HepG2 (cell line): ENCODE results near the gene ALOXE3. TPM values are rescaled to one million over a fixed set of nuclear protein-coding genes. Genes with fewer than 3 reads are reported as not detected.

Experiments
- ARNTL ChIP-seq: sonication (generic); formaldehyde crosslinking; IDR thresholded peaks from 2 replicates; pipeline ENCODE4 v1.4.0; 2020; ENCODE audit warnings: mild to moderate bottlenecking, missing genetic modification reagents
- ASH2L ChIP-seq: fragments of 300-600, 200-600 bp; sonication (generic); IDR thresholded peaks from 2 replicates; pipeline ENCODE4 v1.7.0; 2017; ENCODE audit warnings: low read depth, mild to moderate bottlenecking, moderate library complexity, mixed read lengths, low read length; ENCODE audit not compliant: insufficient read length
- ATF7-NPFF ChIP-seq: sonication (generic); formaldehyde crosslinking; IDR thresholded peaks from 2 replicates; pipeline ENCODE4 v1.8.1; 2023; ENCODE audit warnings: mild to moderate bottlenecking, low read depth, missing genetic modification reagents, moderate library complexity
- HIVEP1 ChIP-seq: sonication (generic); formaldehyde crosslinking; IDR thresholded peaks from 2 replicates; pipeline ENCODE4 v1.4.0; 2020; ENCODE audit warnings: mild to moderate bottlenecking, missing genetic modification reagents
- SNRNP70 ChIP-seq: fragments of 200-400 bp; formaldehyde crosslinking; IDR thresholded peaks from 2 replicates; pipeline ENCODE4 v1.6.1; 2017; ENCODE audit warnings: mild to moderate bottlenecking, low read depth, low read length, moderate library complexity
- SOX13 ChIP-seq, 3 experiments: fragments of 450-650 bp in 1 of 3; sonication (generic) in 1 of 3; formaldehyde crosslinking in 1 of 3; IDR thresholded peaks in 2 of 3; conservative IDR thresholded peaks in 1 of 3; 2 replicates each; pipeline versions ENCODE4 v1.5.0 to v1.6.1; 2016 to 2020; ENCODE audit warnings: antibody characterized with exemption in 1 of 3, mild to moderate bottlenecking in 1 of 3, missing compliant biosample characterization in 1 of 3, missing genetic modification reagents in 1 of 3, moderate library complexity in 1 of 3
- ZFP1 ChIP-seq: IDR thresholded peaks from 2 replicates; pipeline ENCODE4 v1.6.1; 2016
- ZMYM4 ChIP-seq: sonication (generic); formaldehyde crosslinking; IDR thresholded peaks from 2 replicates; pipeline ENCODE4 v1.8.1; 2023; ENCODE audit warnings: mild to moderate bottlenecking, missing genetic modification reagents
- ZNF34 ChIP-seq: sonication (generic); formaldehyde crosslinking; IDR thresholded peaks from 2 replicates; pipeline ENCODE4 v1.4.0; 2020; ENCODE audit warnings: mild to moderate bottlenecking, missing genetic modification reagents, borderline replicate concordance
- ZNF543 ChIP-seq: sonication (generic); formaldehyde crosslinking; IDR thresholded peaks from 2 replicates; pipeline ENCODE4 v1.4.0; 2020; ENCODE audit warnings: mild to moderate bottlenecking, missing genetic modification reagents
- ZNF589 ChIP-seq: sonication (generic); formaldehyde crosslinking; conservative IDR thresholded peaks from 2 replicates; pipeline ENCODE4 v1.8.0; 2022; ENCODE audit warnings: mild to moderate bottlenecking, moderate library complexity, missing genetic modification reagents
- ZNF747 ChIP-seq: sonication (generic); formaldehyde crosslinking; IDR thresholded peaks from 2 replicates; pipeline ENCODE4 v1.8.1; 2023; ENCODE audit warnings: missing genetic modification reagents, mild to moderate bottlenecking, borderline replicate concordance
- ZNF761 ChIP-seq: sonication (generic); formaldehyde crosslinking; conservative IDR thresholded peaks from 2 replicates; pipeline ENCODE4 v1.4.0; 2020; ENCODE audit warnings: mild to moderate bottlenecking, missing genetic modification reagents
- ZNF841 ChIP-seq: sonication (generic); formaldehyde crosslinking; IDR thresholded peaks from 2 replicates; pipeline ENCODE4 v1.8.1; 2023; ENCODE audit warnings: missing genetic modification reagents, borderline replicate concordance
- ZNF879 ChIP-seq: sonication (generic); formaldehyde crosslinking; IDR thresholded peaks from 2 replicates; pipeline ENCODE4 v1.8.1; 2023; ENCODE audit warnings: missing genetic modification reagents
- ZSCAN12 ChIP-seq: sonication (generic); formaldehyde crosslinking; IDR thresholded peaks from 2 replicates; pipeline ENCODE4 v1.9.0; 2021; ENCODE audit warnings: mild to moderate bottlenecking, missing genetic modification reagents
- polyA plus RNA-seq, 8 experiments: library from polyadenylated mRNA; depleted of rRNA in 3 of 8; stranded (reverse) in 7 of 8; unstranded in 1 of 8; fragments of >200 nt; fragmentation: Illumina TruSeq in 4 of 8; extraction: Trizol in 4 of 8; gene quantifications; 2 replicates each; pipeline versions ENCODE4 v1.2.1 to v1.2.3, GENCODE V29; 2011 to 2016; ENCODE audit warnings: low read depth in 4 of 8, missing spikeins in 1 of 8, mixed read lengths in 1 of 8; ENCODE audit not compliant: insufficient read depth in 1 of 8
- total RNA-seq, 5 experiments: library from RNA; depleted of rRNA; stranded (reverse); fragments of >200 nt; fragmentation: Illumina TruSeq; extraction: Trizol; gene quantifications; 2 replicates each; pipeline ENCODE4 v1.2.3, GENCODE V29; 2016; ENCODE audit warnings: low read depth in 1 of 5
- TF ChIP-seq, protein P1 (sequence below): sonication (generic); formaldehyde crosslinking; IDR thresholded peaks from 2 replicates; pipeline ENCODE4 v1.4.0; 2020; ENCODE audit warnings: missing genetic modification reagents
- TF ChIP-seq, protein P2 (sequence below): sonication (generic); formaldehyde crosslinking; IDR thresholded peaks from 2 replicates; pipeline ENCODE4 v1.4.0; 2020; ENCODE audit warnings: mild to moderate bottlenecking, missing genetic modification reagents
- TF ChIP-seq, protein P3 (sequence below): sonication (generic); formaldehyde crosslinking; IDR thresholded peaks from 2 replicates; pipeline ENCODE4 v1.8.1; 2022; ENCODE audit warnings: mild to moderate bottlenecking, missing genetic modification reagents
- TF ChIP-seq, protein P4 (sequence below): sonication (generic); formaldehyde crosslinking; IDR thresholded peaks from 2 replicates; pipeline ENCODE4 v1.4.0; 2020; ENCODE audit warnings: mild to moderate bottlenecking, missing genetic modification reagents
- TF ChIP-seq, protein P5 (sequence below): sonication (generic); formaldehyde crosslinking; IDR thresholded peaks from 2 replicates; pipeline ENCODE4 v1.8.1; 2023; ENCODE audit warnings: mild to moderate bottlenecking, missing genetic modification reagents

The ALOXE3 gene
- total and polyA plus RNA-seq, 2 of the 13 experiments (the other 11 are each of a cell fraction or from before 2014, with no cell fraction given), result 0.07 TPM; not detected in 1

DNA sequence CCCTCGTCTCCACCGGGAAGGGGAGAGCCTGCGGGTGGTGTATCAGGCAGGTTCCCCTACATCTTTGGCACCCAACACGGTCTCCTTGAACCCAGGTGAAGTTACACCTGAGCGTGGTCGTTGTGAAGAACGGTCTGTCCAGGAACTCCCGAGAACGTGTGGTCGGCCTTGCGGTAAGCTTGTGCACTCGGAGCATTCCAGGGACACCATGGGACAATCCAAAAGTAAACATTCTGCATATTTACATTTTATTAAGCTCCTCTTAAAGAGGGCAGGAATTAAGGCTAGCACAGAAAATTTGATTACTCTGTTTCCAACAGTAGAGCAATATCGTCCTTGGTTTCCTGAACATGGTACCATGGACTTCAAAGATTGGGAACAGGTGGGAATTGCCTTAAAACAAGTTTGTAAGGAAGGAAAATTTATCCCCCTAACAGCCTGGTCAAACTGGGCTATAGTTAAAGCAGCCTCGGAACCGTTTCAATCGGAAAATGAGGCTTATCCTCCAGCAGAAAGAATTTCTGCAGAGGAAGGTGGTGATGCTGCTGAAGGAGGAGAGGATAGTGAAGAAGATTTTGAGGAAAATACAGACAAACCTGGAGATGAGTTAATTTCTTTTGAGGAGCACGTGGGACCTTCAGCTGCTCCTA, 61.2 kb downstream of the ALOXE3 start (continued):
- TF ChIP-seq, protein P1, sequence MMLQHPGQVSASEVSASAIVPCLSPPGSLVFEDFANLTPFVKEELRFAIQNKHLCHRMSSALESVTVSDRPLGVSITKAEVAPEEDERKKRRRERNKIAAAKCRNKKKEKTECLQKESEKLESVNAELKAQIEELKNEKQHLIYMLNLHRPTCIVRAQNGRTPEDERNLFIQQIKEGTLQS (CRISPR knock-in tag), result no peak
- TF ChIP-seq ZNF589 (CRISPR knock-in tag) (peak; percentile 14; the same call in 1 of the 2 replicates), ATF7-NPFF (no peak; the same call in 1 of the 2 replicates), ASH2L (peak; percentile 32), ARNTL (CRISPR knock-in tag) (no peak), ZNF761 (CRISPR knock-in tag) (no peak), ZNF543 (CRISPR knock-in tag) (peak; percentile 58; the same call in 1 of the 2 replicates), ZMYM4 (no peak), HIVEP1 (peak; percentile 21; the same call in 1 of the 2 replicates), ZNF34 (CRISPR knock-in tag) (no peak), ZNF841 (CRISPR knock-in tag) (0 out of 2 replicates have a peak, but pooled peaks have one; percentile 12), ZNF747 (CRISPR knock-in tag) (no peak), ZNF879 (CRISPR knock-in tag) (no peak), ZFP1 (CRISPR knock-in tag) (no peak), SOX13 (IDR thresholded peaks at IDR 0.05) (no peak), SOX13 (CRISPR knock-in tag; conservative IDR thresholded peaks at IDR 0.05 in 1 of 2, IDR thresholded peaks at IDR 0.05 in 1 of 2) (no peak; a peak in 1 of 4 replicates), SNRNP70 (no peak), ZSCAN12 (CRISPR knock-in tag) (no peak)
- TF ChIP-seq, protein P2, sequence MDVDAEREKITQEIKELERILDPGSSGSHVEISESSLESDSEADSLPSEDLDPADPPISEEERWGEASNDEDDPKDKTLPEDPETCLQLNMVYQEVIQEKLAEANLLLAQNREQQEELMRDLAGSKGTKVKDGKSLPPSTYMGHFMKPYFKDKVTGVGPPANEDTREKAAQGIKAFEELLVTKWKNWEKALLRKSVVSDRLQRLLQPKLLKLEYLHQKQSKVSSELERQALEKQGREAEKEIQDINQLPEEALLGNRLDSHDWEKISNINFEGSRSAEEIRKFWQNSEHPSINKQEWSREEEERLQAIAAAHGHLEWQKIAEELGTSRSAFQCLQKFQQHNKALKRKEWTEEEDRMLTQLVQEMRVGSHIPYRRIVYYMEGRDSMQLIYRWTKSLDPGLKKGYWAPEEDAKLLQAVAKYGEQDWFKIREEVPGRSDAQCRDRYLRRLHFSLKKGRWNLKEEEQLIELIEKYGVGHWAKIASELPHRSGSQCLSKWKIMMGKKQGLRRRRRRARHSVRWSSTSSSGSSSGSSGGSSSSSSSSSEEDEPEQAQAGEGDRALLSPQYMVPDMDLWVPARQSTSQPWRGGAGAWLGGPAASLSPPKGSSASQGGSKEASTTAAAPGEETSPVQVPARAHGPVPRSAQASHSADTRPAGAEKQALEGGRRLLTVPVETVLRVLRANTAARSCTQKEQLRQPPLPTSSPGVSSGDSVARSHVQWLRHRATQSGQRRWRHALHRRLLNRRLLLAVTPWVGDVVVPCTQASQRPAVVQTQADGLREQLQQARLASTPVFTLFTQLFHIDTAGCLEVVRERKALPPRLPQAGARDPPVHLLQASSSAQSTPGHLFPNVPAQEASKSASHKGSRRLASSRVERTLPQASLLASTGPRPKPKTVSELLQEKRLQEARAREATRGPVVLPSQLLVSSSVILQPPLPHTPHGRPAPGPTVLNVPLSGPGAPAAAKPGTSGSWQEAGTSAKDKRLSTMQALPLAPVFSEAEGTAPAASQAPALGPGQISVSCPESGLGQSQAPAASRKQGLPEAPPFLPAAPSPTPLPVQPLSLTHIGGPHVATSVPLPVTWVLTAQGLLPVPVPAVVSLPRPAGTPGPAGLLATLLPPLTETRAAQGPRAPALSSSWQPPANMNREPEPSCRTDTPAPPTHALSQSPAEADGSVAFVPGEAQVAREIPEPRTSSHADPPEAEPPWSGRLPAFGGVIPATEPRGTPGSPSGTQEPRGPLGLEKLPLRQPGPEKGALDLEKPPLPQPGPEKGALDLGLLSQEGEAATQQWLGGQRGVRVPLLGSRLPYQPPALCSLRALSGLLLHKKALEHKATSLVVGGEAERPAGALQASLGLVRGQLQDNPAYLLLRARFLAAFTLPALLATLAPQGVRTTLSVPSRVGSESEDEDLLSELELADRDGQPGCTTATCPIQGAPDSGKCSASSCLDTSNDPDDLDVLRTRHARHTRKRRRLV (CRISPR knock-in tag), result no peak
- TF ChIP-seq, protein P3, sequence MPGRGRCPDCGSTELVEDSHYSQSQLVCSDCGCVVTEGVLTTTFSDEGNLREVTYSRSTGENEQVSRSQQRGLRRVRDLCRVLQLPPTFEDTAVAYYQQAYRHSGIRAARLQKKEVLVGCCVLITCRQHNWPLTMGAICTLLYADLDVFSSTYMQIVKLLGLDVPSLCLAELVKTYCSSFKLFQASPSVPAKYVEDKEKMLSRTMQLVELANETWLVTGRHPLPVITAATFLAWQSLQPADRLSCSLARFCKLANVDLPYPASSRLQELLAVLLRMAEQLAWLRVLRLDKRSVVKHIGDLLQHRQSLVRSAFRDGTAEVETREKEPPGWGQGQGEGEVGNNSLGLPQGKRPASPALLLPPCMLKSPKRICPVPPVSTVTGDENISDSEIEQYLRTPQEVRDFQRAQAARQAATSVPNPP, result no peak; the same call in 1 of the 2 replicates
- TF ChIP-seq, protein P4, sequence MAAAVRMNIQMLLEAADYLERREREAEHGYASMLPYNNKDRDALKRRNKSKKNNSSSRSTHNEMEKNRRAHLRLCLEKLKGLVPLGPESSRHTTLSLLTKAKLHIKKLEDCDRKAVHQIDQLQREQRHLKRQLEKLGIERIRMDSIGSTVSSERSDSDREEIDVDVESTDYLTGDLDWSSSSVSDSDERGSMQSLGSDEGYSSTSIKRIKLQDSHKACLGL (CRISPR knock-in tag), result no peak
- TF ChIP-seq, protein P5, sequence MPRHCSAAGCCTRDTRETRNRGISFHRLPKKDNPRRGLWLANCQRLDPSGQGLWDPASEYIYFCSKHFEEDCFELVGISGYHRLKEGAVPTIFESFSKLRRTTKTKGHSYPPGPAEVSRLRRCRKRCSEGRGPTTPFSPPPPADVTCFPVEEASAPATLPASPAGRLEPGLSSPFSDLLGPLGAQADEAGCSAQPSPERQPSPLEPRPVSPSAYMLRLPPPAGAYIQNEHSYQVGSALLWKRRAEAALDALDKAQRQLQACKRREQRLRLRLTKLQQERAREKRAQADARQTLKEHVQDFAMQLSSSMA (CRISPR knock-in tag), result no peak
